Measurements from ENCODE around the gene TRUB1. TPM values are rescaled to one million over a fixed set of nuclear protein-coding genes. Genes with fewer than 3 reads are reported as not detected.

TRUB1 gene
- total RNA-seq, 2 experiments from 2014 or later, result 16.3 to 22.6 TPM

DNA sequence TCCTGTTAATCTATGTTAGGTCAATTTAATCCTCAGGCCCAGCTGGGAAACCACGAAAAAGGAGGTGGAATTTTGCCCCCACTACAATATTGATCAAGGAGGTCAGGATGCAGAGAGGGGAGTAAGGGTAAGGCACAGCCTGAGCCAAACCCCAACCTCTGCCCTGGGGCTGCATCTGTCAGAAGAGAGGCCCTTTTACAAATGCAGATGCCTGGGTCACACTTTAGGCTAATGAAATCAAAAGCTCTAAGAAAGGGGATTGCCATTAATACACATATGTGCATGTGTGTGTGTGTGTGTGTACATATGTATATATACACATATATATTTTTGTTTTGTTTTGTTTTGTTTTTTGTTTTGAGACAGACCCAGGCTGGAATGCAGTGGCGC, 25.5 kb upstream of the TRUB1 start:
- peak; percentile 12 for ATAC-seq
- peaks cover 45% of the 10 kb centered on the region for H3K4me1 Mint-ChIP-seq
- CTCF ChIA-PET, result interaction anchor here (0.5 to 0.8 kb wide), 3 partner anchors 11 to 175 kb away, joined by 3 to 4 read pairs (median 3); partner anchors contain the start of gene FHIP2A
- H3K27ac Mint-ChIP-seq, result peak overlapping the region; percentile 74
- peak overlapping the region; percentile 13 for H3K4me3 Mint-ChIP-seq
- no peaks in the 10 kb centered on the region for H3K27me3 Mint-ChIP-seq
- H3K9me3 Mint-ChIP-seq (ENCODE audit: low read depth), result no peaks in the 10 kb centered on the region
- H3K36me3 Mint-ChIP-seq, result peaks cover 4% of the 10 kb centered on the region
- no peak for DNase-seq

DNA sequence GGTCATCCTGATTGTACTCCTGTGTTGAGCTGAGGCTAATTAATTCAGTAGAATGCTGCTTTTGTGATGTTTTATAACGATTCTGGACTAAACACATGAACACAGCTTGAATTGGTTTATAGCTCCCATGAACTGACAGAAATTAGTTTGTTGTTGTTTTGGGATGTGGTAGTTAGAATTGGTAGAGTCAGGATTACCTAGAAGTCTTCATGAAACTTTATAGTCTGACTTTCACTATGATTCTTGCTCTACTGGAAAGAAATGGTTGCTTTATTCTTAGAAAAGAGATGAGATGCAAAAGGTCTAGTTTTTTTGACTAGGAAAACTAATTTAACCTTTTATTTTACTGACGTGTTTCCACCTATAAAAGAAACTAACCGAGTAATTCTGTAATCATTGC, 23.4 kb upstream of the TRUB1 start:
- CTCF ChIA-PET, result interaction anchor here (0.7 to 1.7 kb wide), 5 partner anchors 9 to 93 kb away, joined by 3 to 5 read pairs (median 4); partner anchors contain the start of genes FHIP2A and TRUB1

DNA sequence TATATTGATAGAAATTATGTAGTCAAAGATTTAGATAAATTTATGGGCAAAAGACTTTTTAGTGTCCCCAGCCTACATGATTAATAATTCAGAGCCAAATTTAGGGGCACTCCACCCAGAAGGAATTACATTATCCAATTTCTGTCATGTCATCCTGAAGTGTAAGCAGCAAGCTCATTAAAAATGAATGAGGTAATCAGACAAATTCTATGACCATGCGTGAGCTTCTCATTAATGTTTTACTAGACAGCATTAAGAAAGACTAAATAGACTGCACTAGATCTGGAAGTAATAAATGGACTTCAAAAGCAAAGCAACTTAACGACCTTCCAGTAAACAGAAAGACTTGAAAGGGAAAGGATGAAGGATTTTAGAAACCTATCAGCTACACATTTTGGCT, 22.7 kb upstream of the TRUB1 start:
- peak overlapping the region; percentile 18 for H3K27ac Mint-ChIP-seq

More for the DNA sequence above, 23.4 kb upstream of the TRUB1 start:
- peaks cover 6% of the 10 kb centered on the region for H3K36me3 Mint-ChIP-seq
- no peaks in the 10 kb centered on the region for H3K27me3 Mint-ChIP-seq
- DNase-seq (no peak), ATAC-seq (peak; percentile 50)
- H3K4me1 Mint-ChIP-seq, result peaks cover 56% of the 10 kb centered on the region
- no peaks in the 10 kb centered on the region for H3K9me3 Mint-ChIP-seq (ENCODE audit: low read depth)
- H3K27ac Mint-ChIP-seq, result peak overlapping the region; percentile 83
- H3K4me3 Mint-ChIP-seq, result peak overlapping the region; percentile 38

DNA sequence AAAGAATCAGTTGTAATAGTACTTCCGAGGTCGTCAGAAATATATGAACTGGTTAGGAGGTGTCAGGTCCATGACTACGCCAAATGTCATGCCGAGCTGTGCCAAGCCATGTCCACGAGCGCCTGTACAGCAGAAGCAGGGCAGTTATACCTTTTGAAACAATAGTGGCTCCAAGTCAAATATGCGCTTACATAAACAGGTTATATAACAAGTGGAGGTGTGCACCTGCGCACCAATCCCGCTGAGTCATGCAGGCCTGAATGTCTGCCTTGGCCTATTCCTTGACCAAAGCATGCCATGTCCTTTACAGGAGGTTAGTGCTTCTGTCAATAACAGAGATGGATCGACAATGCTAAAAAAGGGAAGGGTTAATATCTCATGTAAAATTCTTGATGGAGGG, 21.3 kb upstream of the TRUB1 start:
- CTCF ChIA-PET, result interaction anchor here (0.8 kb wide), 1 partner anchor 11 kb away, joined by 3 read pairs; no protein-coding TSS in a partner anchor
- no peak overlapping the region for H3K27ac Mint-ChIP-seq
- H3K4me1 Mint-ChIP-seq, result peaks cover 45% of the 10 kb centered on the region
- H3K4me3 Mint-ChIP-seq, result no peak overlapping the region
- no peak for ATAC-seq
- H3K9me3 Mint-ChIP-seq (ENCODE audit: low read depth), result no peaks in the 10 kb centered on the region
- H3K36me3 Mint-ChIP-seq, result peaks cover 9% of the 10 kb centered on the region
- H3K27me3 Mint-ChIP-seq, result no peaks in the 10 kb centered on the region
- no peak for DNase-seq

More for the DNA sequence above, 22.7 kb upstream of the TRUB1 start:
- ATAC-seq, result no peak
- H3K4me1 Mint-ChIP-seq, result peaks cover 54% of the 10 kb centered on the region
- no peaks in the 10 kb centered on the region for H3K27me3 Mint-ChIP-seq
- H3K9me3 Mint-ChIP-seq (ENCODE audit: low read depth), result no peaks in the 10 kb centered on the region
- CTCF ChIA-PET, result interaction anchor here (1.0 to 1.7 kb wide), 2 partner anchors 8 to 20 kb away, joined by 3 to 5 read pairs; no protein-coding TSS in a partner anchor
- peaks cover 6% of the 10 kb centered on the region for H3K36me3 Mint-ChIP-seq
- no peak for DNase-seq
- no peak overlapping the region for H3K4me3 Mint-ChIP-seq

DNA sequence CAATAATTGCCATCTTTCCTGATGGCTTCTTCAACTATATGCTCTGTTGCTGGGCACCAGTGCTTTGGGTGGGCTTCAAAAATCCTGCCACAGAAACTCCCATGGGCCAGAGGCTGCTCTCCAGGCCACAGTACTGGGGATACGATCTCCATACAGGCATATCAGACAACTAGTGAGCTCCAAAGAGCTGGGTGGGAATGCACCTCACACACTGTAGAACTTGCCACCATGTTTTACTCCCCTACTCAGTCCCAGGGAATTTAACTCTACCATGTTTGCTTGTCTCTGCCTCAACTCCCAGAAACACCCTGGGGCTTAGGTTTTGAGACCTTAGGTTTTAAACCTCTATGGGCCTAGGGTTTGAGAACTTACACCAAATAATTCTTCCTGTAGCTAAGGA, 20.5 kb upstream of the TRUB1 start:
- no peak for DNase-seq
- H3K36me3 Mint-ChIP-seq, result peaks cover 9% of the 10 kb centered on the region
- CTCF ChIA-PET, result no interaction called here
- no peaks in the 10 kb centered on the region for H3K27me3 Mint-ChIP-seq
- no peak overlapping the region for H3K4me3 Mint-ChIP-seq
- no peaks in the 10 kb centered on the region for H3K9me3 Mint-ChIP-seq (ENCODE audit: low read depth)
- no peak for ATAC-seq
- no peak overlapping the region for H3K27ac Mint-ChIP-seq
- peaks cover 37% of the 10 kb centered on the region for H3K4me1 Mint-ChIP-seq

DNA sequence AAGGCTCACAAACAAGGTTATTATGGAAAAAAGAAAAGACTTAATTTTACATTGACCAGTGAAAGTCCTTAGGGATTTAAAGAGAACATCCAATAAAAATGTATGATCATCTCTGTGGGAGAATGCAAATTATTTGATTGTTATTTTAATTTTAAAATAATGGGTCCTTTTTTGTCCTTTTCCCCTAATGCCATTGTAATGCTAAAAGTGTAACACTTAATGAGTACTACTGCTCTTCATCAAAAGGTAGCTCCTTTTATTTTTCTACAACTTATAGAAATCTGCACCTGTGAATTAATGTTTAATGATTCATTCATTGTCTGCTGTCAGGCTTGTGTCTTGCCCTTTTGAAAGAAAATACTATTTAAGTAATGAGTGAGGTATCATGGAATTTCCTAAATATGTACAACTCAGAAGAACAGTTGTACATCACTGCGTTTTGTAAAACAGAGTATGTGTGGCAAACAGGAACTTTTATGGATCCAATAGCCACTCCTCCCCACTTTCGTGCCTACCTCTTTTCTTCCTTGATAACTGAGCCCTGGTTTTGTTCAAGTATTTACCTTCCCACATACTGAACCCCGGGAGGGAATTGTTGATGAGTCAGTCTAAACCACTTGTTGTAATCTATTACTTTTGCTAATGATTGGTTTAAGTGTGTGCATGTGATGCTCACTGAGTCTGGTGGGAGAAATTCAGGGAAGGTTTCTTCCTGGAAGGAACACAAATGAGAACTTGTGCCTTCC, 19.9 kb upstream of the TRUB1 start:
- Mint-ChIP-seq H3K27ac (no peak overlapping the region), H3K4me3 (no peak overlapping the region), H3K36me3 (peaks cover 12% of the 10 kb centered on the region), H3K9me3 (ENCODE audit: low read depth) (no peaks in the 10 kb centered on the region), H3K4me1 (peaks cover 35% of the 10 kb centered on the region), H3K27me3 (no peaks in the 10 kb centered on the region)
- ATAC-seq (no peak), DNase-seq (no peak)
- CTCF ChIA-PET, result no interaction called here

DNA sequence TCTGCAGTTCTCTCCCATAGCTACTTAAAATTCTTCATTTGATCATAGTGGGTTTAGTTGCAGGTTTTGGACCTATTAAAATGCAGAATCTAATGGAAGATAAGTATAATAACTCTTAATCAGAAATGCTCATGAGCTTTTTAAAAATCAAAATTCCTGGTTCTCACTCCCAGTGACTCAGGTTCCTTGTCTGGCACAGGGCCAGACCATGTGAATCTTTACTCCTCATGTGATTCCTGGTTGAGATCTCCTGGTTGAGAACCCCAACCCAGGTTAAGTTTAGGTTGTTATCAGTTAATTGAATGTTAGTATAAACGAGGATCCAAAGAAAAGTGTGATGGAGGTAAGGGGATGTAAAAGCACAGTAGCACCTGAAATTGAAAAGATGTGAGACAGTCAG, 17.5 kb upstream of the TRUB1 start:
- ATAC-seq (no peak), DNase-seq (no peak)
- no peak overlapping the region for H3K4me3 Mint-ChIP-seq
- CTCF ChIA-PET, result no interaction called here
- H3K27ac Mint-ChIP-seq, result no peak overlapping the region
- H3K9me3 Mint-ChIP-seq (ENCODE audit: low read depth), result no peaks in the 10 kb centered on the region
- H3K4me1 Mint-ChIP-seq, result peaks cover 18% of the 10 kb centered on the region
- peaks cover 2% of the 10 kb centered on the region for H3K27me3 Mint-ChIP-seq
- H3K36me3 Mint-ChIP-seq, result peaks cover 16% of the 10 kb centered on the region

DNA sequence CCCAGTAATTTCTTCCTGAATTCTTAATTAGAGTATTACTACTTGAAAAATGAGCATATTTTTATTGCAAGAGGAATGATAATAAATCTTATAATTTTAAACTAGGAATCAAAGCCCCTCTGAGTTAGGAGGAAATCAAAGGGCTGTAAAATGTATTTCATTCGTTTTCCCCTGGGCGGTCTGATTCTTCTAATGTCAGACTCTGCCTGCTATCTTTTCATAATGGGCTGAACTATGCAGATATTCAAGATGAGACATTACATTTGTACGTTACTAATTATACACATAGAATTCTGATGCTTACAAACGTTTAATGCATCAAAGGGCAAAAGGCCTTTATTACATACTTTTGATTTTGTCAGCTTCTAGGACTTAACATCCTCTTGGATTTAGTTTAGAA, 16.0 kb upstream of the TRUB1 start:
- DNase-seq, result no peak
- Mint-ChIP-seq H3K36me3 (peaks cover 12% of the 10 kb centered on the region), H3K9me3 (ENCODE audit: low read depth) (no peaks in the 10 kb centered on the region), H3K4me3 (no peak overlapping the region), H3K27ac (no peak overlapping the region), H3K4me1 (peaks cover 24% of the 10 kb centered on the region), H3K27me3 (peaks cover 2% of the 10 kb centered on the region)
- ATAC-seq, result no peak
- CTCF ChIA-PET, result no interaction called here

DNA sequence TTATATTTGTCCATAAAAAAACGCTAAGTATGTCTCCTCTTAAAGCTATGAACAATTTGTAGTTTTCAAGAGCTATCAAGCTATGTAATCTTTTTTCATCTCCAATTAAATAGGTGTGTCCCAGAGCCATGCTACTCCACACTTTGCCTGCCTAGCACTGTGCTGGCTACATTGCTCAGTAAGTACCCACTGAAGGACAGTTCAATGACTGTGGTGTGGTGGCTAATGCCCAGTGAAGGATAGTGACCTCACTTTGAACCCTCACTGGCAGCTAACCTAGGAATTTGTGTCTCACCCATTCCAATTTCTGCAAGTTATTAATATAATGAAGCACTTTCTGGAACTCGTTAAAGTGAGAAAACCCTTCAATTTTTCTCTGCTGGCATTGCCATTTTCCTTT, 14.4 kb upstream of the TRUB1 start:
- no peak overlapping the region for H3K4me3 Mint-ChIP-seq
- H3K27me3 Mint-ChIP-seq, result peaks cover 2% of the 10 kb centered on the region
- peaks cover 12% of the 10 kb centered on the region for H3K36me3 Mint-ChIP-seq
- H3K27ac Mint-ChIP-seq, result no peak overlapping the region
- DNase-seq (no peak), ATAC-seq (no peak)
- H3K9me3 Mint-ChIP-seq (ENCODE audit: low read depth), result no peaks in the 10 kb centered on the region
- CTCF ChIA-PET, result interaction anchor here (1.2 to 1.5 kb wide), 3 partner anchors 9 to 44 kb away, joined by 3 to 5 read pairs (median 3); no protein-coding TSS in a partner anchor
- H3K4me1 Mint-ChIP-seq, result peaks cover 20% of the 10 kb centered on the region

DNA sequence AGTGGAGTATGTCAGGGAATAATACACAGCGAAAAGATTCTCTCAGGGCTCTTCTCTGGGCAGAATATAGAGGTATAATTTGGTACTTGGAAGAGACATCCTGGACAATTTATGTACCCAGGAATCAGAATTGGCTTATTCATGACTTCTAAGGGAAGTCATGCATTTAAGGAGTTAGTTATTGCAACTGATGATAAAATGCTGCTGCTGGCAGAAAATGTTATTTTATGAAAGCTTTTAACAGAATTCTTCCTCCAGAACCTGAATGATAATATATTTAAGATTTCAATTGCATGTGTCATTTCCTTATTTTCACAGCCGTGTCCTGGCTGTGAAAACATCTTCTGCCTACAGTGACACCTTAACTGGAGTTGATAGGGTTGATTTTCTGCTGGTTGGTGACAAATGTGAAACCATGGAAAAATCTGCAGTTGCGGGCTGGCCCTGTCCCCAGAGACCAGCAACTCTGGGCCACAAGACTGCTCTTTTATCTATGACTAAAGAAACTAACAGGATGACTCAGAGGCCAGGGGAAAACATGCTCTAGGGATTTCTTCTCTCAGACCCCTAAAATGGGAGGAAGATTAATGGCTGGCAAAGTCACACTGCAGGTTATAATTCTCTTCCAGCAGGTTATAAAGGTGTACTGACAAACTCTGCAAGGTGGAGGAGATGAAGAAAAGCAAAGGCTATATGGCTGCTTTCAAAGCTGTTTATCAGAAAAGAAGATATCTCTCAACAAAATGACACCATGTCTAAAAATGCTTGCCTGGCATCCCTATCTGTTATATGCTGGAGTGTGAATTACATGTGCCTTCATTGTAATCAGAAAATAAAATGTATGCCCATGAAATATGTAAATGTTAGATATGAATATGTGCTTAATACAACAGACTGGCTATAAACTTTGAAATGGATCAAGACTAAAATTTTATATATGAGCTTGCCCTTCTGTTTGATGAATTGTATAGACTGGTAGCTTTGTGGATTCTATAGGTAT, 12.1 kb upstream of the TRUB1 start:
- peaks cover 11% of the 10 kb centered on the region for H3K36me3 Mint-ChIP-seq
- H3K4me3 Mint-ChIP-seq, result no peak overlapping the region
- ATAC-seq (peak; percentile 90), DNase-seq (peak; percentile 75)
- CTCF ChIA-PET, result no interaction called here
- H3K9me3 Mint-ChIP-seq (ENCODE audit: low read depth), result peaks cover under 1% of the 10 kb centered on the region
- no peak overlapping the region for H3K27ac Mint-ChIP-seq
- H3K4me1 Mint-ChIP-seq, result peaks cover 21% of the 10 kb centered on the region
- peaks cover 2% of the 10 kb centered on the region for H3K27me3 Mint-ChIP-seq

DNA sequence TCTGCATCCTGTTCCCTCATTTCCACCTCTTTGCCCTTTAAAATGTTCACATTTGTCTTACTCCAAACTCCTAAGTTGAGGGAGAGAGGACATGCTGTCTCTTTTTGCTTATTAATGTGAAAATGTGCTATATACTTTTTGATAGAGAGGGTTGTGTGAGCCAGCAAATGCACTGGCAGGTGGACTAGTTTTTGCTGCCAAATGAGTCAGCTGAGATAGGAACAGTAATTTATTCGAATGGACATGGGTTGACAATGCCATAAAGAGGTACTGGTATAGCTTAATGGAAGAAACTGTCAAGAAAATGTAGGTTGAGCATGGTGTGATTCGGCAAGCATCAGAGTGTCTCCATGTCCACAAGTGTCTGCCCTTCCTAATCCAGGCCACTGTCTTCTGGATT, 9.2 kb upstream of the TRUB1 start:
- H3K27ac Mint-ChIP-seq, result no peak overlapping the region
- peaks cover 7% of the 10 kb centered on the region for H3K9me3 Mint-ChIP-seq (ENCODE audit: low read depth)
- H3K4me3 Mint-ChIP-seq, result no peak overlapping the region
- CTCF ChIA-PET, result no interaction called here
- peaks cover 25% of the 10 kb centered on the region for H3K4me1 Mint-ChIP-seq
- DNase-seq (no peak), ATAC-seq (no peak)
- peaks cover 16% of the 10 kb centered on the region for H3K36me3 Mint-ChIP-seq
- peaks cover under 1% of the 10 kb centered on the region for H3K27me3 Mint-ChIP-seq

DNA sequence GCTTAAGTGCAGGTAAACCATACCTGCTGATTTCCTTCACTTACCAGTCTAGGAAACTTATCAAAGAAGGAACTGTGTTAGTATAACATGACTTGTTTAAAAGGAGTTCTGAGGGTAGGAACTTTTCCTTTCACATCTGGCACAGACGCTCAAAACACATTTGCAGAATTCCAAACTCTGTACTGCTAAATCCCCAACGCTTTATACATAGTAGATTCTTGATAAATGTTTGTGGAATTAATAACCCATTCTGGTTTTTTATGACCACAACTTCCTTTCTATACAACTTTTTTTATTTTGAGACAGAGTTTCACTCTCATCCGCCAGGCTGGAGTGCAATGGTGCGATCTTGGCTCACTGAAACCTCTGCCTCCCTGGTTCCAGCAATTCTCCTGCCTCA, 7.7 kb upstream of the TRUB1 start:
- peaks cover 15% of the 10 kb centered on the region for H3K36me3 Mint-ChIP-seq
- no peak overlapping the region for H3K27ac Mint-ChIP-seq
- CTCF ChIA-PET, result no interaction called here
- no peak for ATAC-seq
- H3K9me3 Mint-ChIP-seq (ENCODE audit: low read depth), result peaks cover 7% of the 10 kb centered on the region
- H3K4me3 Mint-ChIP-seq, result no peak overlapping the region
- no peaks in the 10 kb centered on the region for H3K27me3 Mint-ChIP-seq
- no peak for DNase-seq
- peaks cover 25% of the 10 kb centered on the region for H3K4me1 Mint-ChIP-seq

DNA sequence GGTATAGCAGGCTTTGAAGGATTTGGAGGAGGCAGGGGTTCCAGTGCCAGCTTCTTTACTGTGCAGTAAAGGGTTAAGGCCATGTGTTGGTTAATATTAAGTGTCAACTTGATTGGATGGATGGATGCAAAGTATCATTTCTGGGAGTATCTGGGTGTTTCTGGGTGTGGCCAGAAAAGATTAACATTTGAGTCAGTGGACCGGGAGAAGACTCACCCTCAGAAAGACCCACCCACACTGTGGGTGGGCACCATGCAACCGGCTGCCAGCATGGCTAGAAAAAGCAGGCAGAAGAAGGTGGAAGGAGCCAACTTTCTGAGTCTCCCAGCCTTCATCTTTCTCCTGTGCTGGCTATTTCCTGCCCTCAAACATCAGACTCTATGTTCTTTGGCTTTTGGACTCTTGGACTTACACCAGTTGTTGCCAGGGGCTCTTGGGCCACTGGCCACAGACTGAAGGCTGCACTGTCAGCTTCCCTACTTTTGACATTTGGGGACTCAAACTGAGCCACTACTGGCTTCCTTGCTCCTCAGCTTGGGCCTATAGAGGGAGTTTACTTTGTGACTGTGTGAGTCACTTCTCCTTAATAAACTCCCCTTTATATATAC, 6.8 kb upstream of the TRUB1 start:
- Mint-ChIP-seq H3K4me3 (no peak overlapping the region), H3K27ac (no peak overlapping the region), H3K9me3 (ENCODE audit: low read depth) (peaks cover 7% of the 10 kb centered on the region), H3K36me3 (peaks cover 15% of the 10 kb centered on the region), H3K4me1 (peaks cover 16% of the 10 kb centered on the region), H3K27me3 (no peaks in the 10 kb centered on the region)
- CTCF ChIA-PET, result no interaction called here
- ATAC-seq (no peak), DNase-seq (no peak)
